LNCaP clone FGC (cell line): ENCODE measurements around the gene MAP1LC3A.

ENCODE experiments used
- DNase-seq: peaks from one replicate; pipeline ENCODE4 v3.0.0-alpha.2; 2011; ENCODE audit warnings: low read depth
- H3K4me3 ChIP-seq: 2 replicates; pipeline ENCODE4 v1.5.1; 2011; ENCODE audit warnings: mild to moderate bottlenecking, low read depth, low read length, control low read depth
- CTCF ChIP-seq: IDR thresholded peaks from 2 replicates; pipeline ENCODE4 v1.5.1; 2012; ENCODE audit warnings: mild to moderate bottlenecking; ENCODE audit not compliant: control insufficient read depth, insufficient read depth; ENCODE audit errors: extremely low read depth

The MAP1LC3A gene

GRCh38 chr20:34525342-34525708, 33.2 kb upstream of the MAP1LC3A start:
- DNase-seq, result no peak
- H3K4me3 ChIP-seq, result peak overlapping the region; percentile 32

GRCh38 chr20:34525709-34526416, 32.7 kb upstream of the MAP1LC3A start:
- TF ChIP-seq CTCF, result no peak
- peak overlapping the region; percentile 32 for H3K4me3 ChIP-seq
- peak; percentile 99 for DNase-seq

More at GRCh38 chr20:34525342-34525708, 33.2 kb upstream of the MAP1LC3A start:
- no peak for TF ChIP-seq CTCF

GRCh38 chr20:34526466-34526865, 32.1 kb upstream of the MAP1LC3A start:
- no peak for DNase-seq
- peak overlapping the region; percentile 28 for H3K4me3 ChIP-seq
- TF ChIP-seq CTCF, result no peak

- no peak for TF ChIP-seq CTCF
- no peak for DNase-seq
- H3K4me3 ChIP-seq, result no peak overlapping the region
Measured at GRCh38 chr20:34527016-34527415, 31.5 kb upstream of the MAP1LC3A start.

GRCh38 chr20:34528921-34529297, 29.6 kb upstream of the MAP1LC3A start:
- no peak overlapping the region for H3K4me3 ChIP-seq
- DNase-seq, result peak; percentile 78
- no peak for TF ChIP-seq CTCF

GRCh38 chr20:34529742-34530141, 28.8 kb upstream of the MAP1LC3A start:
- TF ChIP-seq CTCF, result no peak
- no peak overlapping the region for H3K4me3 ChIP-seq
- no peak for DNase-seq

GRCh38 chr20:34530342-34530741, 28.2 kb upstream of the MAP1LC3A start:
- no peak for TF ChIP-seq CTCF
- DNase-seq, result no peak
- H3K4me3 ChIP-seq, result no peak overlapping the region
